CD4-positive, alpha-beta T cell treated with Interleukin-4 for 1 hour (primary cell): ENCODE results near the gene SEMA5A.

ENCODE experiments used
- DNase-seq, 2 donors: peaks; one replicate each; pipeline ENCODE4 v3.0.0-alpha.2; 2020 to 2022

The SEMA5A gene

DNA sequence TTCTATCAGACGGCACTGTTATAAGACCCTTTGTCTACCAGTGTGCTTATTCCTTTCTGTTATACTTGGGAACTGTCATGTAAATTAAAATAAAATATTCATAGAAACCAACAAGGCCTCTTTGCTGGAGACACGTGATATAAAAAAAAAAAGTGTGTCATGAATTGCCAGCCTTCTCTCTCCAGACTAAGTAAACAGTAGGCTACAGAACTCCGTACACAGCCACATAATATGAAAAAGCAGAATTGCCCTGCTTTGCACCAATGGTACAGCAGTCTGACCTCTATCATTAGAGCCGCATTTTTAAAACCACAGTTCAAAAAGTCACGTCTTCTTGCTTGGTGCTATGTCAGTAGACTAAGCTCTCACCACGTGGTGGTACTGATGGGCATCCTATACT lies 231.3 kb downstream of the SEMA5A start:
- no peak for DNase-seq

DNA sequence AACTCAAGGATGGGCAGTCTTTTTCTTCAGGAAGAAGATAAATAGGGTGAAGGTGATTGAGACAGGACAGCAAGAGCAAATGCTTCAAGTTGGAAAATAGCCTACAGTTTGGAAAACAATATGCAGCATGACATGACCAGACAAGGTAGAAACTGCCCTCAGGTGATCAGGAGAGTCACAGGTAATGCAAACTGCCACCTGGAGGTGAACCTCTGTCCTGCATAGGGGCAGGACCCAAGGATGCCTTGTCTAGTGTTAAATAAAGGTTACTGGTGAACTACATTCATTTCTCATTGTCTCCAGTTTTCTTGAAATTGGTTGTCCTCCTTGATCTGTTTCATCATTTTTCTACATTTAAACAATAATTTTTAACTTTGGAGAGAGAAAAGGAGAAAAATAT lies 232.1 kb downstream of the SEMA5A start:
- DNase-seq, result no peak

DNA sequence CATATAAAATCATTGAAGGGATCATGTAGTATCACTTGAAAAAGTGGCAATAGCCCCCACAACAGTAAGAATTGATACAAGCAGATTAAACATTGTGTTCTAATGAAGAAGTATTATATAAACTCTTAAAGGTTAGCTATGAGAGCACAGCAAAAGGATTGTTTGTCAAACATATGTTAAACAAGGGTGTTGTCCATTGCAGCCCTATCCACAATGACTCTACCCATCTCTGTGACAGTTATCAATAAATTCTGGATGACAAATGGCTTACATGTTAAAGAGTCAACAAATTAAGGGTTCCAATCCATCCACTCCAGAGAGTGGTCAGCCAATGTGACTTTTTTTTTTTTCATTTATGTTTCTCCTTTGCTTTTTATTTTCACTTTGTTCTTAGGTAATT lies 238.7 kb downstream of the SEMA5A start:
- no peak for DNase-seq

DNA sequence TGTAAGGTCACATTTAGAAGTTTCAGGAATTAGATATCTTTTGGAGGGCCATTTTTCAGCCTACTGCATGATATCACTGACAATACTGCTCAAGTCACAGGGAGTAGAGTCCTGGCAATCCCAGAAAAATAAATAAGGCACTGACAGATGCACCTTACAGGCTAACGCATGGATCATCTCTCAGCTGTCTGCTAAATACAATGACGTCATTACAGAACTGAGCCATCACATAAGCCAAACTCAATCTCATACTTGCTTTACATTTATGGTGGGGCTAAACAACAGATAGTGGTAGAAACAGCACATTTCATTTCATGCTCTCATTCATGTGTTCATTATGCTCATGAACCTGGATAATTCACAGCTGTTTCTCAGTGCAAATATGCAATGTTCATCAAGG lies 243.7 kb downstream of the SEMA5A start:
- no peak for DNase-seq

DNA sequence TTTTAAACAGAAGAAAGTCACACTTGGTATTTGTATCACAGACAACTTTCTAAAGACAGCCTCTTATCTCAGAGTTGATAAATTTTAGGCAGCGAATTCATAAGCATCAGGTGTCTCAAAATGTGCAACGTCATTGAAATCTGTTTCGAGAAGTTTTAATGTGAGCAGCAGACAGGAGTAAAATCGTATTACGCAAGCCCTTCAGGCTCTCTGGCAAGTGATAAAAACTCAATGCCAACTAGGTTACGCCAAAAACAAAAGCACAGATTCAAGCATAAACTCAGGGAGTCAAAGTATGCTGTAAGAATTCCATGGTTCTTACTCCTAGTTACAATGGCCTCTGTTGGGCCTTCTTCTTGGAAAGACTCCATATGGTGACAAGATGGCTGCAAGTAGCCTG lies 244.7 kb downstream of the SEMA5A start:
- DNase-seq, result no peak

DNA sequence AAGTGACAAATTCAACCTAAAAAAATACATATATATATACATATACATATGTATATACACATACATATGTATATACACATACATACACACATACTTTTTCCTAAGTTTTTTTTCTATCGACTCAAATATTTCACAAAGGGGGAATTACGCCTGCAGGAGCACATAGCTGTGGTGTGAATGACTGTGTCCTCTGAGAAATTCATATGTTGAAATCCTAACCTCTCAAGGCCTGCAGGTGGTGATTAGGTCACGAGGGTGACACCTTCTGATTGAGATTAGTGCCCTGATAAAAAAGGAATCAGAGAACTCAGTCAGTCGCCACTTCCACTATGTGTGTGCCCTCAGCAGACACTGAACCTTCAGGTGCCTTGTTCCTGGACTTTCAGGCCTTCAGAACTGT lies 248.7 kb downstream of the SEMA5A start:
- no peak for DNase-seq

DNA sequence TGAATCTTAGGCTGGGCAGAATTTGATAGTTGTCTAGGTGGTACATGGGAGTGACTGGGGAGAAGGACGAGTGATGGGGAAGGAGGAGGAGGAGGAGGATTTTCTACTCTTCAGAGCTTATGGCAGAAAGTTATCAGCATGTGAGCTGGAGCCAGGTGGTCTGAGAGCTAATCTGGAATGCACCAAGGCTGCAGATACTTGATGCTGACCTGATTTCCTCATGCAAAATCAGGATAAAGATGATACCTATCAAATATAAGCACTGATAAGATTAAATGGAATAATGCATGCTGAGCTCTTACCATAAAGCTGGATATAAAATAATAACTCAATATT lies 250.4 kb downstream of the SEMA5A start:
- no peak for DNase-seq

DNA sequence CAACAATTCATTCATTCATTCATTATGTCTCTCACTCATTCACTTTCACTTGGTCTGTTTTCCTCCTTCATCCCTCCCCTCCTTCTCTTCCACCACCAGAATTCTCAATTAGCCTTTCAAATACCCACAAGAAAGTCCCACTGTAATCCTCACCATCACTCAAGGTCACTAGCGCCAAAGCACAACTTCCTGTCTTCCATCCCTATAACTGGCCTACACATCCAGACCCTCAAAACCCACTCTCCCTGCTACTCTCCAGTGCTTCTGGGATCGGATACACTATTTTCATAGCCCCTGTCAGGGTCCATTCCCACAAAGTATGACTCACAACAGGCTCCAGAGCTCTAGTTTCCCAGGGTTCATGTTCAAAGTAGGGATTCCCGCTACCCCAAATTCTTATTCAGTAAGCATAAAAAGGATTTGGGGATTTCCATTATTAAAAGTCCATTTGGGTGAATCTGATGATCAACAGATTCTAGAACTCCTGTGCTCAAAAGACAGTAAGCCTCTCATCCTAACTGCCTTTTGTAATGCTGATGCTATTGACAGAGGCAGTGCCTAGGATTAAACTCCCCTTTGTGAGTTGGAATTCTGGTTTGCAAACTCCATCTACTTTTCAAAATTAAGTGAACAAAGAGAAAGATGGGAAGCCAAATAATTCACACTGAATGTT lies 250.9 kb downstream of the SEMA5A start:
- DNase-seq, result no peak

DNA sequence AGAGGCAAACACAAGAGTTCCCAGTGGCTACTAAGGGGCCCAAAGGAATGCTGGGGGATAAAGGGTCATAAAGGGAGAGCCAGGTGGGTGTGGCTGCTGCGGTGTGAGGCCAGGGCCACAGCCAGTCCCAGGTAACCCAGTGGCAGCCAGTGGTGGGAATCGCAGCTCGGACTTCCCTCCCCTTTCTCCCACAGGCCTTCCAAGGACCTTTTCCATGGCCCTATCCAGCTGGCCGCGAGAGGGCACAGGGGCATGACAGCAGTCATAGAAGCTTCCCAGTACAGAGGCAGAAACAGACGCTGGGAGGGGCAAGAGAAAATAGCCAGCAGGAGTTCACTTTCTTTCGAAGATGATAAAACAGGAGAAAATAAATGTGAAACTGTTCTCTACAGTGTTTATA lies 257.6 kb downstream of the SEMA5A start:
- no peak for DNase-seq

DNA sequence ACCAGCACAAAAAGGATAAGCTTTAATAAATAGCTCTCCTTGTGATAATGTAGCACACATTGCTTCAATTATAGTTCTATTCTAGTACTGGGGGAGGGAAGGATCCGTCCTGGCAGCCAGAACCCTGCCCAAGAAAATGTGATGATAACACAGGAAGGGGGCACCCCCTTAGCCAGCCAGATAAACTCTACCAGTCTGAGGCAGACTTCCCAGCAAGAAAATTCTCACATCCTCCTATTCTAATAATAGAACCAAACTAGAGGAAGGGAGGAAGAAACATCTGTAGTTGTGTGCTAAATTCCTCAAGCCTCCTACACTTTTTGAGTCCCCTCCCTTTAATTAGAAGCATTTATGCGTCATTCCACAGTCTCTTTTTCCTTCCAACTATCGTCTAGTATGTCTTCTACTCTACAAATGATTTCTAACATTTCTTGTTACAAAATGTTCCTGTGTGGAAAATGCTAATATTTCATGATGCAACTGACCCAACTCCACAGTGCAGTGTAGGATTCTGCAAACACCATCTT lies 261.0 kb downstream of the SEMA5A start:
- DNase-seq, result no peak

DNA sequence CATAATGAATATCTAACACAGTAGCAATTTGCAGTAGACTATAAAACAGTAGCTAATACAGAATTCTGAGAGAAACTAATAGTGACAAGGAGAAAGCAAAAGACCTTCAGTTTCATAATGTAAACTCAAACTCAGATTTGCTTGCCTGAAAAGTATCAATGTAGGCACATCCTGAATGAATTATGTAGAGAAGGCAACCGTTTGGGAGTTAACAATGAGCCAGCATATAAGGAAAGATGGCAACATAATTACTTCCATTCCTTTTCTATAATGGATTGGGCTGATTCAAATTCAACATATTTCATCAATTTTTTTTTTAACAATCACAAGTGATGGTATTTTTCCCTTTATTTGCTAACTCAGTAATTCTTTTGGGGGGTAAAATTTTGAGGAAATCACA lies 261.6 kb downstream of the SEMA5A start:
- DNase-seq, result no peak

DNA sequence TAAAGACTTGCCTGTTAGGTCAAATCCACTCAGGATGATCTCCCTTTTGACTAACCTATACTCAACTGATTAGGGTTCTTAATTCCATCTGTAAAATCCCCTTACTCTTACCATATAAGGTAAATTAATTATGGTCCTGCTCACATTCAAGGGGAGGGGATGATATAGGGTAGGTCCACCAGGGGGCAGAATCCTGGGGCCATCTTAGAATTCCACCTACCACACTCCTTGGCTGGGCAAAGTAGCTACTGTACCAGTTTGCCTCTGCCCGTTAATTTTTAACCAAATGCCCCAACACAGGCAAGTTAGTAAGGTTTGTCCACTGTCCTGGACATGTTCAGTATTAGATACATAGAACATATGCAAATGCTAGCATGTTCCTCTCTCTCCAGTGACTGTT lies 262.4 kb downstream of the SEMA5A start:
- DNase-seq, result no peak

DNA sequence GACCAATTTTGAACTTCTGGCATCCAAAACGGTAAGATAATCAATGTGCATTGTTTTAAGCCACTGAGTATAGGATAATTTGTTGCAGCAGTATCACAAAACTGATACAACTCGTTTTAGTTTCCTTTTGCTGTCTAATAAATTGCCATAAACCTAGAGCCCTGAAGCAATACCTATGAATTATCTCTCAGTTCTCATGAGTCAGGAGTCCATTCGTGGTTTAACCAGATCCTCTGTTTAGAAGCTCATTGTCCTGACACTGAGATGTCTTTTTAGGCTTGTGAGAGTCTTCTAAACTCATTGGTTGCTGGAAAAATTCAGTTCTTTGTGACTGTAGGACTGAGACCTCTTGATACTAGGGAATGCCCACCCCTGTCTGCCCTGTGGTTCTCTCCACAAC lies 262.9 kb downstream of the SEMA5A start:
- DNase-seq, result no peak

DNA sequence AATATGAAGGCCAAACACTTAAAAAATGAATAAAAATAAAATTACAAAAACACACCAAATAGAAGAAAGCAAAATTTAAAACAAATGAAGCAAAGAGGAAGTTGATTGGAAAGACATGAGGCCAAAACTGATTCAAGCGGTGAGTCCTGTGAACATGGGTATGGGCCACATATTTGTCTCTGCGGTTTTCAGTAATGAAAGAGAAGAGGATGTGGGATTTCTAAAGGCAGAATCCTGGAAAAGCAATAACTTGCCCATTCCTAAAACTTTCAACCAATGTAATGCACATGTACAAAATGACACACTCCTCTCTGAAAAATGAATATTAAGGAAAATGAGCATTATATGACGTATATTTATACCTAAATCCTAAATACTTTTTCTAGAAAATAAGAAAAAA lies 263.7 kb downstream of the SEMA5A start:
- DNase-seq, result no peak

DNA sequence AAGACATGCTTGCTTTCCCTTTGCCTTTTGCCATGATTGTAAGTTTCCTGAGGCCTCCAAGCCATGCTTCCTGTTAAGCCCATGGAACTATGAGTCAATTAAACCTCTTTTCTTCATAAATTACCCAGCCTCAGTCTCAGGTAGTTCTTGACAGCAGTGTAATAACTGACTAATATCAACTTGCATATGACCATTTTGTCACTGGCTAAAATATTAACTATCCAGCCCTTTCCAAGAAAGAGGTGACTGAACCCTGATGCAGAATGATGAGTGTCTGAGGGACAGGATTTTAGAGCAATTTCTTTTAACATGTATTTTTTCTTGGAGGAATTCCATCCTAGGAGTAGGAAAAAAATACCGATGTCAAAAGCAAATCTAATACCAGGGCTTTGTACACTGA lies 266.1 kb downstream of the SEMA5A start:
- DNase-seq, result no peak

DNA sequence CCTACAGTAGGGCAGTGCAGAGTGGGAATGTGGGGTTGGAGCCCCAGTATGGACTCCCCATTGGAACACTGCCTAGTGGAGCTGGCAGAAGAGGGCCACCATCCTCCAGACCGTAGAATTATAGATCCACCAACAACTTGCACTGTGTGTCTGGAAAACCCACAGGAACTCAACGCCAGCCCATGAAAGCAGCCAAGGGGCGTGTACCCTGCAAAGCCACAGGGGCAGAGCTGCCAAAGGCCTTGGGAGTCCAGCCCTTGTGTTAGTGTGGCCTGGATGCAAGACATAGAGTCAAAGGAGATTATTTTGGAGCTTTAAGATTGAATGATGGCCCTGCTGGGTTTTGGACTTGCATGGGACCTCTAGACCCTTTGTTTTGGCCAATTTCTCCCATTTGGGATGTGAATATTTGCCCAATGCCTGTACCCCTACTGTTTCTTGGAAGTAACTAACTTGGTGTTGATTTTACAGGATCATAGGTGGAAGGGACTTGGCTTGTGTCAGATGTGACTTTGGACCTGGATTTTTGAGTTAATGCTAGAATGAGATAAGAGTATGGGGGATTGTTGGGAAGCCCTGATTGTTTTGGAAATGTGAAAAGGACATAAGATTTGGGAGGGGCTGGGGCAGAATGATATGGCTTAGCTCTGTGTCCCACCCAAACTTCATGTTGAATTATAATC lies 266.8 kb downstream of the SEMA5A start:
- no peak for DNase-seq

DNA sequence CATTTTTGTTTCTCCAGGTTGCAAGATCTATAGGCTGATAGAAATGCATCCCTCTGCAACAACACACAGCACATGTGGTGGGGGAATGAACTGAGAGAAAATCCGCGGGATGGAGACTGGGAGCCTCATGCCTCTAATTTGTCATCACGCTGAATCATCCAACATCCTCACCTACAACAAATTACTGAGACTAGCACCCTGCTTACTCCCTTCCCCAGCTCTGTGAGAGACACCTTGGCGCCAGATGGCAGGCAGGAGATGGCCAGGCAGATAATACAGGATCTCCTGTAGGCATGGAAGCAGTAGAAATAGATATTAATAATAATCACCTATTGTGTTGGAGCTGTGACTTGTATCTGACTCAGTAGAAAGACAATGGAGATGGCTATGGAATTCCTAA lies 276.9 kb downstream of the SEMA5A start:
- DNase-seq, result no peak

DNA sequence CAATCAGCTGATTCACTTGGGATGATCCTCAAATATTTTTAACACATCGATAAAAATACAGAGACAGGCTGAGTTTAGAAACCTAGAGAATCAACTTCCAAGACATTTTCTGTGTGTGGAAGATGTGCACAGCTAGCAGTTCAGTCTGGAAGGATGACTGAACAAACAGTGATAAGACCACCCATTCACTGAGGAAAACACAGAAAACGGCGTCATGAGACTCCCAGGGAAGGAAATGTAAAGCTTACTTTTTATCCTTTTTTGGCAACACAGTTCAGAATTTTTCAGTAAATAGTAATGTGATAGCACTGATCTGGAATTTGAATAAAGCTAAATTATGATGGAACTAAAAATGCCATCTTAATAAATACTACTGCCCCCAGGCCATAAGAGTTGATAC lies 277.6 kb downstream of the SEMA5A start:
- no peak for DNase-seq

DNA sequence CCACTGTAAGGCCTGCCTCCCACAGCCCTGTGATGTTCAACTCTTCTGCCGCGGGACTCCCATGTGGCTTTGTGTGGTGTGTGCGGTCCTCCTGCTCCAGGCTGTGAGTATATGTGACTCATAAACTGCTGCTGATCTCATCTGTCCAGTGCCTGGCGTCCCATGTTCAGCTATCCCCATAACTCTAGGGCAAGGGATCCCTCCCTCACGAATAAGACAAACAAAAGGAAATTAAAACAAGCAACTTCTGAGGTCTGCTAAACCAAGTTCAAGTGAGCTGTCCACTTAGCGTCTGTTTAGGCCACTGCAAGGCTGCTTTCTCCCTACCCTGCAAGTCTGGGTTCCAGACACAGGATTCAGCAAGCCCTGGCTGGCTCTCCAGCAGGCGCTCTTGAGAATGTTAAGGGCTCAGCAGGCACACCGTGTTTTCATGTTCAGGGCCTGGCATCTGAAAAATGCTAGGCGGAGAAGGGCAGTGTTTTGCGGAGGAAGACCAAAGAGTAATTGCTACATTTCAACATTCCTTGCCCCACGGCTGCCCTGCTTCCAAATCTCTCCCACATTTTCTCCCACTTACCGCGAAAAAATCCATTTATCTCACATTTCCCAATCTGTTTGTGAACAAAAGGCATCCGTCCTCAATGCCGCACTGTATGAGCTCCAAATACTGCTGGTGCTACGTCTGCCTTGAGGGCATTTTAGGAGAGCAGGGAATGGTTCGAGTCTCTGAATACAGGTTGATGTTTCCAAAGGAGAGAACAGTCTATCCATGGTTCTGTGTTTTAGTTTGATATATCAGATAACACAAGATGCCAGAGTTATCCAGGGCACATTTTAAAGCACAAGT lies 280.2 kb downstream of the SEMA5A start:
- DNase-seq, result no peak

DNA sequence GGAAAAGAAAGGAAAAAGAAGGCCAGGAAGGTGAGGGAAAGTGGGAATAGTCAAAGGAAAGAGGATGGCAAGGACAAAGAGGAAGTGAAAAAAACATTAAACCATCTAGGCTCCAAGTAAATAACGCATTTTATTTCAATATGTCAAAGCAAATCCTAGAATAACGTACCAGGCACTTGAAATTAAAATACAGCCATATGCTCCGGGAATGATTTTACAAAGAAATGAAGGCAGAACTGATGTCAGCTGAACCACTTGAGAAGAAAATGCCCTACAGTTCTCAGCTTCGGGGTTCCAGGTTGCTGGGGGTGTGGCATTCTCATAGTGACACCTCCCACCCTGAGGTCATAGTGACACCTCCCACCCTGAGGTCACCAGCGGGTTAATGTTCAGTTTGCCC lies 281.6 kb downstream of the SEMA5A start:
- no peak for DNase-seq

DNA sequence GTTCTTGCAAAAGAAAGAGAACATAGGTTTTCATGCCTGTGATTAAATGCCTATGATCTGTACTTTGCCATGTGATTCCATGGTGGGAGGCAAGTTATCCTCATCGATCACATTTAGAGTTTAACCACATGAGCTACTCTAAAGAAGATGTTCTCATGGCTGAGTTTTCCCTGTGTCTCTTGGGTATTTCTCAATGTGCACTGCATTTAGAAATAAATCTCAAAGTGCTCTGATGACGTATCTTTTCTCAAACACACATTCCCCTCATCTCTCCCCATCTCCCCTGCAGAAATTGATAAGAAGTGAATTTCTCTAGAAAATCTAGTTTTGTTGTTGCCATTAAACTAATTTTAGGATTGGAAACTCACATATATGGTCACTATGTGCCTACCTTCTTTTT lies 282.2 kb downstream of the SEMA5A start:
- no peak for DNase-seq

DNA sequence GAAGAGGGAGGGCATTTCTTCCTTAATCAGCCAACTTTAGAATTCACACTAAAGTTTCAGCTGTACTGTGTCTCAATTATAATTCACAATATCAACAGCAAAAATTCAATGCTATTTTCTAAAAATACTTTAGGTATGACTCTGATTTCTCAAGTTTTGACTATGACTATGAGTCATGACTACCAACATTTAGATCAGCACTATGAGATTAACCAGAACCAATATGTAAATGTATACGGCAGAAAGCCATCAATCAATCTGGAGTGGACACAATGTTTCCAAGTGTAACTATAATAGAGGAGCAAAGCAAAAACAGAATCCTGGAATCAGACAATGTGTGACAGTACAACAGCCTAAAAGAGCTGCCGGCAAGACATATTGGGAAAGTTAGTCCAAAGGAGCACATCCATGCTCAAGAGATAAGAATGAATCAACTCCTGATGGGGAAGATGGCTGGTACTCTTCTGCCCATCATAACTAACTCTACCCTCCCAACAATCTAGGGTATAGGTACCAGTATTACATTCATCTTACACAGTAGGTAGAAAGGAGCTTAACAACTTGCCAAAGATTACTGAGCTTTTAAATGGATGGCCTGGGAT lies 294.4 kb downstream of the SEMA5A start:
- no peak for DNase-seq

DNA sequence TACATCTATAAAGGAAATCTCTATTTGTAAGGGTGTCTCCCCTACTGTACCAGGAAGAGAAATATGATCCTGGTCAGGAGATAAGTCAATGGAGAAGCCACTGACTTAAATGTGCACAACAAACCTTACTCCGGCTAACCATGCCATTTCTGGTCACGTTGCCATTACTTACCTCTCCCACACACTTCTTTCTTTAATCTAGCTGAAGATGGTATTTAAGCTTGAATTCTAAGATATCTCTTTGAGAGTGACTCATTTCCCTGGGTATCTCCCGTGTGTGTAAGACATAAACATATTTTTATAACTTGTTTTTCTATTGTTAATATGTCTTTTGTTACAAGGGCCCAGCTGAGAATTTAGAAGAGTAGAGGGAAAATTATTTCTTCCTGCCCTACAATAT lies 296.6 kb downstream of the SEMA5A start:
- no peak for DNase-seq

DNA sequence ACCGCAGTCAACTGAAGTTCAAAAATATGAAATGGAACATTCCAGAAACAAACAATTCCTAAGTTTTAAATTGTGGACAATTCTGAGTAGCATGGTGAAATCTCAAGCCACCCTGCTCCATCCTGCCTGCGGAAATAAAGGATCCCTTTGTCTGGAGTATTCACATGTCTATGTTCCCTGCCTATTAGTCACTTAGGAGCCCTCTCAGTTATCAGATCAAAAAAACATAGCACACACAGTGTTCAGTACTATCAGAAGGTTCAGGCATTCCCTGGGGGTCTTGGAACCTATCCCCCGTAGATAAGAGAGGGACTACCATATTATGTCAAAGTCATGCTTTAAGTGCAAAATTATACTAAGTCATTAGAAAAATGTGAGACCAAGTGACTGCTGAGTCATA lies 300.8 kb downstream of the SEMA5A start:
- no peak for DNase-seq
